Transverse colon (tissue), 4 donors: ENCODE results near the gene DNM1. TPM values are rescaled to one million over a fixed set of nuclear protein-coding genes. Genes with fewer than 3 reads are reported as not detected.

ENCODE experiments used
- DNase-seq: peaks from one replicate; pipeline ENCODE4 v3.0.0-alpha.2; 2019
- H3K27ac ChIP-seq, 4 donors: fragments of 200-600 bp; sonication (generic); 2 replicates each; pipeline ENCODE4 v1.5.1; 2016 to 2018; ENCODE audit warnings: inconsistent platforms in 4 of 4
- H3K27me3 ChIP-seq: fragments of 200-600 bp; sonication (generic); 2 replicates; pipeline ENCODE4 v1.5.1; 2017; ENCODE audit warnings: inconsistent platforms
- H3K36me3 ChIP-seq, 4 donors: fragments of 200-600 bp; sonication (generic); 2 replicates each; pipeline ENCODE4 v1.5.1; 2017 to 2019; ENCODE audit warnings: inconsistent platforms in 4 of 4
- H3K4me1 ChIP-seq, 4 donors: fragments of 200-600 bp; sonication (generic); 2 replicates each; pipeline ENCODE4 v1.5.1; 2017 to 2020; ENCODE audit warnings: inconsistent platforms in 4 of 4
- H3K4me3 ChIP-seq, 4 donors: fragments of 200-600 bp; sonication (generic); 1 replicate in 1 of 4; 2 replicates in 3 of 4; pipeline versions ENCODE4 v1.5.1 to v1.6.1; 2017 to 2019; ENCODE audit warnings: inconsistent platforms in 4 of 4
- H3K9me3 ChIP-seq, 2 donors: fragments of 200-600 bp; sonication (generic); 2 replicates each; pipeline ENCODE4 v1.5.1; 2017 to 2019; ENCODE audit warnings: inconsistent platforms in 2 of 2
- EP300 ChIP-seq: sonication (generic); formaldehyde crosslinking; IDR thresholded peaks from one replicate; pipeline ENCODE4 v1.6.1; 2017; ENCODE audit warnings: antibody characterized with exemption, low read depth
- POLR2A ChIP-seq: fragments of 450-650 bp; IDR thresholded peaks from one replicate; pipeline ENCODE4 v1.6.1; 2016; ENCODE audit warnings: antibody characterized with exemption, mild to moderate bottlenecking, moderate library complexity
- POLR2AphosphoS5 ChIP-seq, 3 donors: sonication (generic); formaldehyde crosslinking; IDR thresholded peaks; one replicate each; pipeline ENCODE4 v1.6.1; 2016; ENCODE audit warnings: antibody characterized with exemption in 3 of 3
- WGBS, 2 donors: methylation state at CpG; one replicate each; pipeline ENCODE4 v1.1.5; 2018; ENCODE audit warnings: low coverage in 1 of 2; 5-methylcytosine and 5-hydroxymethylcytosine counted together
- in situ Hi-C, 4 donors: fragments of 200-750 bp; cut with MboI; loops; one replicate each; pipeline versions ENCODE4 v1.15.0 to v1.15.1; 2017; ENCODE audit warnings: low sequenced_read_pairs in 3 of 4, low pct_ligation_motif_present in 1 of 4, low pct_unique_long_range_greater_than_20kb in 1 of 4
- intact Hi-C: fragments of 100-400 bp; cut with DNase I; formaldehyde crosslinking; loops from one replicate; pipeline ENCODE4 v1.15.1; 2023; ENCODE audit warnings: low total_unique reads
- total RNA-seq, 4 donors: library from RNA; depleted of rRNA; stranded (reverse); fragments of >200 nt; gene quantifications; one replicate each; pipeline ENCODE4 v1.1.0, GENCODE V29; 2016
- TF ChIP-seq, protein P1 (sequence below), 5 experiments: fragments of 200-600 bp in 3 of 5; fragments of 450-650 bp in 2 of 5; sonication (generic) in 3 of 5; IDR thresholded peaks; 1 replicate in 2 of 5; 2 replicates in 3 of 5; pipeline ENCODE4 v1.5.1; 2016 to 2017; ENCODE audit warnings: antibody characterized with exemption in 5 of 5, inconsistent platforms in 3 of 5, mild to moderate bottlenecking in 2 of 5, moderate library complexity in 1 of 5

The DNM1 gene
- total RNA-seq, 4 donors from 2014 or later = 7.5 to 41.8 (median 14.3) TPM

DNA sequence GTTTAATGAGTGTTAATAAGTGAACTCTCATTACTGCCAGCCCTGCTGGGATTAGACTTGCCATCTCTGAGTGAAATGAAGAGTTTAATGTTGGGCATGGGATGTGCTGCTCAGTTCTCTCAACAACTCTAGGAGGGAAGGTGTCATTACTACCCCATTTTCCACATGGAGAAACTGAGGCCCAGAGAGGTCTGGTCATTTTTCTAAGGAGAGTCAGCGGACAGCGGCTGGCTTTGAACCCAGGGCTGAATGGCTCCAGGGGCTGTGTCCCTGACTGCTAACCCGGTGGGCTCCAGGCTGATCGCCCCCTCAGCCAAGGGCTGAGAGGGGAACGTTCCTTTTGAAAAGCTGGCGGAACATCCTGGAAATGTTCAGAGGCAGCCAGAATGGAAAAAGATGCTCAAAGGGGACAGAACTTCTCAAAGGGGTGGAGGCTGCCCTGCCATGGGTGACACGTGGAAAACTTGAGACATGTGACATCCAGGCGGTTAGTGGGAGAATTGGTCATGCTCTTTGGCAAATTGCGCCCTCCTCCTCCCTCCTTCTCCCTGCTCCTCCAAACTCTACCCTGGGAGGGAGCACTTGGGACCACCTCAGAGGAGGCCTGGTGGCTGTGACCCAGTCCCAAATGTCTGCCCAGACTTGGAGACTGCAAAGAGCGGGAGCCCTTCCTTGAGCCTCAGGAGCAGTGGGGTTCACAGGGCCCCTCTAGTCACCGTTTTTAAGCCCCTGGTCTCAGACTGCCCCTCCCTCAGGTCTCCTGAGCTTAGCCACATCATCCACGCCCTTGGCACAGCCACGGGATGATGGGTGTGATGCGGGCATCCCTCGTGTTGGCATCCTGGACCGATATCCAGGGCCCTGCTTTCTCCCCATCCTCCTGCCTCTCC, 28.7 kb downstream of the DNM1 start:
- intact Hi-C loops = no loop called here
- no peak overlapping the region for H3K27ac ChIP-seq
- TF ChIP-seq EP300 = no peak
- no peak for TF ChIP-seq POLR2AphosphoS5 (IDR thresholded peaks at IDR 0.05)
- TF ChIP-seq POLR2A = no peak
- TF ChIP-seq, protein P1, sequence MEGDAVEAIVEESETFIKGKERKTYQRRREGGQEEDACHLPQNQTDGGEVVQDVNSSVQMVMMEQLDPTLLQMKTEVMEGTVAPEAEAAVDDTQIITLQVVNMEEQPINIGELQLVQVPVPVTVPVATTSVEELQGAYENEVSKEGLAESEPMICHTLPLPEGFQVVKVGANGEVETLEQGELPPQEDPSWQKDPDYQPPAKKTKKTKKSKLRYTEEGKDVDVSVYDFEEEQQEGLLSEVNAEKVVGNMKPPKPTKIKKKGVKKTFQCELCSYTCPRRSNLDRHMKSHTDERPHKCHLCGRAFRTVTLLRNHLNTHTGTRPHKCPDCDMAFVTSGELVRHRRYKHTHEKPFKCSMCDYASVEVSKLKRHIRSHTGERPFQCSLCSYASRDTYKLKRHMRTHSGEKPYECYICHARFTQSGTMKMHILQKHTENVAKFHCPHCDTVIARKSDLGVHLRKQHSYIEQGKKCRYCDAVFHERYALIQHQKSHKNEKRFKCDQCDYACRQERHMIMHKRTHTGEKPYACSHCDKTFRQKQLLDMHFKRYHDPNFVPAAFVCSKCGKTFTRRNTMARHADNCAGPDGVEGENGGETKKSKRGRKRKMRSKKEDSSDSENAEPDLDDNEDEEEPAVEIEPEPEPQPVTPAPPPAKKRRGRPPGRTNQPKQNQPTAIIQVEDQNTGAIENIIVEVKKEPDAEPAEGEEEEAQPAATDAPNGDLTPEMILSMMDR (IDR thresholded peaks at IDR 0.05) = no peak
- H3K4me3 ChIP-seq = no peak overlapping the region
- no peaks in the 10 kb centered on the region for H3K9me3 ChIP-seq
- 55 to 70% methylated on average over 2 to 16 of the region's 16 CpGs for WGBS, 2 donors
- no peaks in the 10 kb centered on the region for H3K27me3 ChIP-seq
- no peaks in the 10 kb centered on the region for H3K4me1 ChIP-seq
- H3K36me3 ChIP-seq = no peaks in the 10 kb centered on the region
- in situ Hi-C loops = no loop called here
- no peak for DNase-seq

DNA sequence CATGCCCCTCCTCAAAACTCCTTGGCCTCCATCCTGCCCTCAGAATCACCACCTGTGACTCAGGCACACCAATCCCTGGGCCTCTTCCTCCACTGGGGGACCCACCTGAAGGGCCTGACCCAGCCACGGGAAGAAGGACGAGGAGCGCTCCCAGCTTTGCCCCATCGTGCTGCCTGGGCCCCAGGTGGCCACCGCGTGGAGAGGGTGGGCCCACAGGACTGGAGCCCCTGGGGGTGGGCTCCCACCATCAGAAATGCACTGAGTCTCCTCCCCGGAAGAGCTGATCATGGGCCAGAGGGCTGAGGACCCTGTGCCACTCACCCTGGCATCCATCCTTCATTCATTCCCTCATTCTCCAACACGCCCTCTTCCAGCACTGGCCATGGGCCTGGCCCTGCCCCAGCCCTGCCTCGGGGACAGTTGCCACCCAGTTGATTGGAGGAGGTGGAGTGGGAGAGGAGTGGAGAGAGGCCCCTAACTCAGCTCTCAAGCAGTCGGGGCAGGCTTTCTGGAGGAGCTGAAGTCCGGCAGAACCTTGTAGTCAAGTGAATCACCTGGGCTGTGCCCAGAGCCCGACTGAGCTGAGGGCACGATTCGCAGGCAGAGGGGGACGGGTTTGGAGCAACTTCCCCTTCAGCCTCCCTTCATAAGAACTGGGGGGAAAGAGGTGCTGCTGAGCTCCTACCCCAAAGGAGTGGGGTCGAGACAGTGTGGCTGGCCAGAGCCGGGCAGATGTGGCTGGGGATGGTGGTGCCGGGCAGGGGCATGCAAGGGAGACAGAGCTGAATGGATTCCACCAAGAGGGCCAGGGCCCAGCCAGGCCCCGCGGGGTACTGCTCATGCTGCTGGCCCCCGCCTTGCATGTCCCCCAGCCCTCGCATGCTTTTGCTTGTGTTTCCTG, 29.6 kb downstream of the DNM1 start:
- Histone ChIP-seq H3K27ac (no peak overlapping the region), H3K27me3 (no peaks in the 10 kb centered on the region), H3K4me1 (no peaks in the 10 kb centered on the region), H3K4me3 (no peak overlapping the region), H3K9me3 (no peaks in the 10 kb centered on the region), H3K36me3 (no peaks in the 10 kb centered on the region)
- TF ChIP-seq POLR2A (no peak), POLR2AphosphoS5 (IDR thresholded peaks at IDR 0.05) (no peak), EP300 (no peak)
- TF ChIP-seq, protein P1 (IDR thresholded peaks at IDR 0.05) = no peak
- 84% methylated on average over 22 of the region's 22 CpGs; no CpG with 5 or more reads in 1 of the 2 donors for WGBS, 2 donors
- DNase-seq = no peak
- in situ Hi-C loops = no loop called here
- intact Hi-C loops = no loop called here

DNA sequence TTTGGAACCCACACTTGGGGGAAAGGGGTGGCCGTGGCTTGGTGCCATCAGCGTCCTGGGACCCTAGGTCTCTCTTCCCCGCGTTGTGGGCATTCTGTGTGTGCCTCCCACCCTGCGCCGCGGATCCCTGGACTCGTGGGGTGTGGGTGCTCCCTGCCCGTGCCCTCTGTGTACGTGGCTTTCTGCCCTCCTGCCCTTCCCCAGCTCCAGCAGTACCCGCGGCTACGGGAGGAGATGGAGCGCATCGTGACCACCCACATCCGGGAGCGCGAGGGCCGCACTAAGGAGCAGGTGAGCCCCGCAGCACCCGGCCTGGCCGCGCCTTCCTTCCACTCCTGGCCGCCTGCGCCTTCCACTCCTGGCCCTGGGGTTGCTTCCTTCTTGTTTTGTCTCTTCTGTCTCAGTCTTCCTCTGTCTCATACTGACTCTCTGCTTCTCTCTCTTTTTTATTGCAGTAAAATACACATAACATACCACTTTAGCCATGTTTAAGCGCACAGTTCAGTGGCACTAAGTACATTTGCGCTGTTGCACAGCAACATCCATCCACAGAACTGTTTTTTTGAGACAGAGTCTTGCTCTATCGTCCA, 30.7 kb downstream of the DNM1 start:
- no peaks in the 10 kb centered on the region for H3K36me3 ChIP-seq
- TF ChIP-seq POLR2A (no peak), POLR2AphosphoS5 (IDR thresholded peaks at IDR 0.05) (no peak), EP300 (no peak)
- TF ChIP-seq, protein P1 (IDR thresholded peaks at IDR 0.05) = no peak
- H3K4me1 ChIP-seq = no peaks in the 10 kb centered on the region
- WGBS, 2 donors = 86% methylated on average over 28 of the region's 28 CpGs; no CpG with 5 or more reads in 1 of the 2 donors
- no peak overlapping the region for H3K4me3 ChIP-seq
- H3K9me3 ChIP-seq = no peaks in the 10 kb centered on the region
- H3K27ac ChIP-seq = no peak overlapping the region
- no peak for DNase-seq
- intact Hi-C loops (no loop called here), in situ Hi-C loops (no loop called here)
- no peaks in the 10 kb centered on the region for H3K27me3 ChIP-seq

DNA sequence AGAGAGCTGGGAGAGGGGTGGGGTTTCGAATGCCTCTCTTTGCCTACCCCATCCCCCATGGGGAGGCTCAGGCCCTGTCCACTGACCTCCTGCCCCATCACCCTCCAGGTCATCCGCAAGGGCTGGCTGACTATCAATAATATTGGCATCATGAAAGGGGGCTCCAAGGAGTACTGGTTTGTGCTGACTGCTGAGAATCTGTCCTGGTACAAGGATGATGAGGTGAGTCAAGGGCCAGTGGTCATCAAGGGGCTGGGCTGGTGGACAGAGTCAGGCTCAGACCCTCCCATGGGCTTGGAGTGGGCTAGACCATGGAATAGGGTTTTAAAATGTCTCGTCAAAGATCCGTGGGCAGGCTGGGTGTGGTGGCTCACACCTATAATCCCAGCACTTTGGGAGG, 38.9 kb downstream of the DNM1 start:
- Histone ChIP-seq H3K36me3 (no peaks in the 10 kb centered on the region), H3K4me3 (no peak overlapping the region), H3K27ac (peak overlapping the region in 2 of 4 donors; percentile 44 to 68), H3K4me1 (peaks cover 2 to 12% (median 7%) of the 10 kb centered on the region in 4 donors), H3K27me3 (no peaks in the 10 kb centered on the region), H3K9me3 (no peaks in the 10 kb centered on the region)
- no peak for DNase-seq
- in situ Hi-C loops = no loop called here
- intact Hi-C loops = no loop called here
- 84% methylated on average over 4 of the region's 4 CpGs; no CpG with 5 or more reads in 1 of the 2 donors for WGBS, 2 donors
- TF ChIP-seq POLR2A (no peak), POLR2AphosphoS5 (IDR thresholded peaks at IDR 0.05) (no peak), EP300 (no peak)
- TF ChIP-seq, protein P1 (IDR thresholded peaks at IDR 0.05) = no peak
